ENCODE measurements around the gene KAT5.

GRCh38 chr11:65718531-65718930 is 6.5 kb downstream of the KAT5 start:
- no peak for TF ChIP-seq CTCF (IDR thresholded peaks at IDR 0.05)
- TF ChIP-seq POLR2AphosphoS5 (IDR thresholded peaks at IDR 0.05), result no peak
- TF ChIP-seq POLR2A (IDR thresholded peaks at IDR 0.05; ENCODE audit: low read depth), result no peak
